ENCODE results near the gene DHX9. TPM values are rescaled to one million over a fixed set of nuclear protein-coding genes. Genes with fewer than 3 reads are reported as not detected.

DHX9 gene
- total RNA-seq, 1 experiment from 2014 or later = 220 TPM

GRCh38 chr1:182826892-182827291 lies 12.3 kb upstream of the DHX9 start:
- no peaks in the 10 kb centered on the region for H3K9me2 ChIP-seq (ENCODE audit: insufficient read depth)
- H3K9ac ChIP-seq (ENCODE audit: low read length) = no peak overlapping the region
- H4K20me1 ChIP-seq (ENCODE audit: insufficient read depth) = no peaks in the 10 kb centered on the region
- no peak overlapping the region for H2AFZ ChIP-seq (ENCODE audit: low read depth, low read length, poor library complexity, severe bottlenecking)
- POLR2A ChIA-PET = no interaction called here
- H3K79me2 ChIP-seq (ENCODE audit: insufficient read depth, low read length) = no peaks in the 10 kb centered on the region
- no peaks in the 10 kb centered on the region for H3K36me3 ChIP-seq (ENCODE audit: control insufficient read depth in 1 of 2, insufficient read depth in 2 of 2, low read length in 2 of 2)
- H3K27ac ChIP-seq (ENCODE audit: low read depth, low read length) = no peak overlapping the region
- no peaks in the 10 kb centered on the region for H3K4me1 ChIP-seq (ENCODE audit: control insufficient read depth in 1 of 2, insufficient read depth in 2 of 2, low read length in 2 of 2)
- RAD21 ChIA-PET (ENCODE audit: low non-redundant PET in 1 of 2, low total read pairs in 2 of 2, uncharacterized antibody in 2 of 2, unreplicated experiment in 2 of 2) = no interaction called here
- H3K27me3 ChIP-seq (ENCODE audit: insufficient read depth, low read length) = peaks cover 29% of the 10 kb centered on the region; the same call in 1 of the 2 replicates
- BruUV-seq (replicated peaks) = no TSS peak
- TF ChIP-seq EZH2 (IDR thresholded peaks at IDR 0.05) (no peak), SIN3A (IDR thresholded peaks at IDR 0.05; ENCODE audit: low read depth) (no peak), CBX3 (IDR thresholded peaks at IDR 0.05; ENCODE audit: low read depth) (no peak), CEBPB (IDR thresholded peaks at IDR 0.05; ENCODE audit: low read depth) (no peak), TCF7L2 (IDR thresholded peaks at IDR 0.05; ENCODE audit: borderline replicate concordance, extremely low read depth, insufficient read depth, insufficient read length) (no peak), SRF (IDR thresholded peaks at IDR 0.05; ENCODE audit: low read depth) (no peak)
- TF ChIP-seq, protein P1, sequence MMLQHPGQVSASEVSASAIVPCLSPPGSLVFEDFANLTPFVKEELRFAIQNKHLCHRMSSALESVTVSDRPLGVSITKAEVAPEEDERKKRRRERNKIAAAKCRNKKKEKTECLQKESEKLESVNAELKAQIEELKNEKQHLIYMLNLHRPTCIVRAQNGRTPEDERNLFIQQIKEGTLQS (IDR thresholded peaks at IDR 0.05) = no peak
- intact Hi-C loops (cut with micrococcal nuclease) = no loop called here
- CTCF ChIA-PET = no interaction called here
- no peaks in the 10 kb centered on the region for H3K9me3 ChIP-seq (ENCODE audit: control insufficient read depth in 1 of 2, insufficient read depth in 1 of 2, low read depth in 1 of 2, low read length in 2 of 2)
- H3K4me2 ChIP-seq (ENCODE audit: low read length) = no peak overlapping the region
- ATAC-seq (no peak), DNase-seq (ENCODE audit: low read depth, low spot score) (no peak)
- H3K4me3 ChIP-seq (replicated peaks in 1 of 2; ENCODE audit: low read depth in 1 of 2, low read length in 2 of 2) = no peak overlapping the region

DNA sequence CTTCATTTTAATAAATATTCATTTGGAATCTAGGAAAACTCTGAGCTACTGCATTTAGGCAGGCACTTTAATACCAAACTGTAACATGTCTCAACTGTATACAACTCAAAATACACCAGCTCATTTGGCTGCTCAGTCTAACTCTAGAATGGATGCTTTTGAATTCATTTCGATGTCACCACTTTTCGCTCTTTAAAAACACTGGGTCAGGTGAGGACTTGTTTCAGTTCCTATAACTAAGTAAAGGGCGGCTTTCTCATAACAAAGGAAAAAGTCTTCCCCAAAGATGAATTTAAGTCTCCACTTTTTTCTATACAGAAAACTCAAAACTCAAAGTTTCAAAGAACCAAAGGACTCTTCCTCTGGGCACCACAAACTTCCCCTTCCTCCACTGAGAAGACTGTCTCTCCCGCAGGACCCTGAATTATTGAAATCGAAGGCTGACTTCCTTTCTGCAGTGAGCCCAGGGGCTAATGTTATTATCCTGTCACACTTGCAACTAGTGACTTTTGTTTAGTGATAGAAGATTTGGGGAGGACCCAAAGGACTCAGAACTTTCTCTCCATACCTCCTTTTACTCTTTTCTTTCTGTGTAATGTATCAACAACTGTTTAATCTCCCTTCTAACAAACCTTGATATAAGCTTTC lies 9.7 kb upstream of the DHX9 start:
- no peak overlapping the region for H2AFZ ChIP-seq (ENCODE audit: low read depth, low read length, poor library complexity, severe bottlenecking)
- BruUV-seq (replicated peaks) = no TSS peak
- intact Hi-C loops (cut with micrococcal nuclease) = no loop called here
- POLR2A ChIA-PET = no interaction called here
- H3K79me2 ChIP-seq (ENCODE audit: insufficient read depth, low read length) = no peaks in the 10 kb centered on the region
- no peaks in the 10 kb centered on the region for H4K20me1 ChIP-seq (ENCODE audit: insufficient read depth)
- no peak for DNase-seq (ENCODE audit: low read depth, low spot score)
- no peaks in the 10 kb centered on the region for H3K9me2 ChIP-seq (ENCODE audit: insufficient read depth)
- H3K36me3 ChIP-seq (ENCODE audit: control insufficient read depth in 1 of 2, insufficient read depth in 2 of 2, low read length in 2 of 2) = no peaks in the 10 kb centered on the region
- no peaks in the 10 kb centered on the region for H3K9me3 ChIP-seq (ENCODE audit: control insufficient read depth in 1 of 2, insufficient read depth in 1 of 2, low read depth in 1 of 2, low read length in 2 of 2)
- no peak overlapping the region for H3K27ac ChIP-seq (ENCODE audit: low read depth, low read length)
- no peak for ATAC-seq
- TF ChIP-seq RAD21 (IDR thresholded peaks at IDR 0.05; ENCODE audit: low read depth) = no peak
- no peak for TF ChIP-seq TCF7L2 (IDR thresholded peaks at IDR 0.05; ENCODE audit: borderline replicate concordance, extremely low read depth, insufficient read depth, insufficient read length)
- H3K4me1 ChIP-seq (ENCODE audit: control insufficient read depth in 1 of 2, insufficient read depth in 2 of 2, low read length in 2 of 2) = no peaks in the 10 kb centered on the region
- H3K9ac ChIP-seq (ENCODE audit: low read length) = no peak overlapping the region
- H3K4me3 ChIP-seq (replicated peaks in 1 of 2; ENCODE audit: low read depth in 1 of 2, low read length in 2 of 2) = no peak overlapping the region
- CTCF ChIA-PET = no interaction called here
- no peak overlapping the region for H3K4me2 ChIP-seq (ENCODE audit: low read length)
- peaks cover 29% of the 10 kb centered on the region; the same call in 1 of the 2 replicates for H3K27me3 ChIP-seq (ENCODE audit: insufficient read depth, low read length)
- RAD21 ChIA-PET (ENCODE audit: low non-redundant PET in 1 of 2, low total read pairs in 2 of 2, uncharacterized antibody in 2 of 2, unreplicated experiment in 2 of 2) = no interaction called here

Measured in HCT116 (cell line).